ENCODE measurements around the gene ZMYND11. TPM values are rescaled to one million over a fixed set of nuclear protein-coding genes. Genes with fewer than 3 reads are reported as not detected.

ZMYND11 gene
- total and polyA plus RNA-seq, 2 donors from 2014 or later, result 32.7 to 80.7 TPM

DNA sequence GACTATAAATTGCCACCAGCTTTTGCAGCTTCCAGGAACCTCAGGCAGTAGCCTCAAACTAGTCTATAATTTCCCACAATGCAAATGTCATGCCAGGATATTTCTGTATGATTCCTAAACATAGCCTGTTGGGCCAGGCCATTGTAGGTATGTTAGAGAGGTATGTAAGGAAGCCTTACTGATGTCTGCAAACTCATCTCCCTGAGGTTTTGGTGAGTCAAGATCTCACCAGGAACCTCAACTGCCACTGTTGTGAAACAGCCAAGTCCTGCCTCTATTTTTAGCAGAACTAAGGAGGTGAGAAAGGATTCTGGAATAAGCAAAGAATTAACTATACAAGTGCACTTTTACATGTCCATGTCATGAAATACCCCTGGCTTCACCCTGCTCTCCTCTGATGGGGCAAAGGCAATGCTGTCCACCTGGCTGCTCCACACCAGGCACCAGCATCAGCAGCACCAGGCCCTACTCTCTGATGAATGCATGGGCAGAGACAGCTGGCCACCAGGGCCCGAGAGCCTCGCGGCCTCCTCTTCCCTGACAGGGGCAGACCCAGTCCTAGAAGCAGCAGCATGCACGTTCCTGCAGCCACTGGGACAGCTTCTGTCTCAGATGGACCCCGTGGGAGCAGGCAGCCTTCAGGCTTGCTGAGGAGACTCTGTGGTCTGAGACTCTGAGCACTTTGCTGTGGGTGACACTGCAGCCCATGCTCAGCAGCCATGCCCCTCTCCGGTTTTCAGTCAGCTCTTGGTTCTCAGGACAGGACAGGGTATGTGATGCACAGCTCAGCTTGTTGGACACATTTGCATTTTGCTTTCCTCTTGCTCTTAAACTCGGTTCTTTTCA is 147.3 kb downstream of the ZMYND11 start:
- DNase-seq (no peak), FAIRE-seq (no peak)
- Histone ChIP-seq H3K36me3 (ENCODE audit: control insufficient read depth in 2 of 3, insufficient read depth in 3 of 3, low read length in 3 of 3) (peaks cover 0 to 77% (median 32%) of the 10 kb centered on the region in 3 donors), H3K4me1 (ENCODE audit: control insufficient read depth in 2 of 3, insufficient read depth in 2 of 3, low read depth in 1 of 3, low read length in 3 of 3) (no peaks in the 10 kb centered on the region), H3K9me3 (ENCODE audit: control insufficient read depth in 2 of 3, insufficient read depth in 1 of 3, low read length in 3 of 3) (no peaks in the 10 kb centered on the region), H3K27ac (ENCODE audit: low read depth in 2 of 2, low read length in 2 of 2) (no peak overlapping the region), H3K4me3 (ENCODE audit: low read length in 3 of 3) (no peak overlapping the region), H3K27me3 (ENCODE audit: control insufficient read depth, insufficient read depth, low read length) (no peaks in the 10 kb centered on the region), H3K9ac (ENCODE audit: low read length in 3 of 3) (no peak overlapping the region)
- TF ChIP-seq, protein P1, sequence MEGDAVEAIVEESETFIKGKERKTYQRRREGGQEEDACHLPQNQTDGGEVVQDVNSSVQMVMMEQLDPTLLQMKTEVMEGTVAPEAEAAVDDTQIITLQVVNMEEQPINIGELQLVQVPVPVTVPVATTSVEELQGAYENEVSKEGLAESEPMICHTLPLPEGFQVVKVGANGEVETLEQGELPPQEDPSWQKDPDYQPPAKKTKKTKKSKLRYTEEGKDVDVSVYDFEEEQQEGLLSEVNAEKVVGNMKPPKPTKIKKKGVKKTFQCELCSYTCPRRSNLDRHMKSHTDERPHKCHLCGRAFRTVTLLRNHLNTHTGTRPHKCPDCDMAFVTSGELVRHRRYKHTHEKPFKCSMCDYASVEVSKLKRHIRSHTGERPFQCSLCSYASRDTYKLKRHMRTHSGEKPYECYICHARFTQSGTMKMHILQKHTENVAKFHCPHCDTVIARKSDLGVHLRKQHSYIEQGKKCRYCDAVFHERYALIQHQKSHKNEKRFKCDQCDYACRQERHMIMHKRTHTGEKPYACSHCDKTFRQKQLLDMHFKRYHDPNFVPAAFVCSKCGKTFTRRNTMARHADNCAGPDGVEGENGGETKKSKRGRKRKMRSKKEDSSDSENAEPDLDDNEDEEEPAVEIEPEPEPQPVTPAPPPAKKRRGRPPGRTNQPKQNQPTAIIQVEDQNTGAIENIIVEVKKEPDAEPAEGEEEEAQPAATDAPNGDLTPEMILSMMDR (IDR thresholded peaks at IDR 0.05; ENCODE audit: borderline replicate concordance, extremely low read depth, insufficient read depth), result no peak
- intact Hi-C loops (cut with DNase I), result no loop called here

DNA sequence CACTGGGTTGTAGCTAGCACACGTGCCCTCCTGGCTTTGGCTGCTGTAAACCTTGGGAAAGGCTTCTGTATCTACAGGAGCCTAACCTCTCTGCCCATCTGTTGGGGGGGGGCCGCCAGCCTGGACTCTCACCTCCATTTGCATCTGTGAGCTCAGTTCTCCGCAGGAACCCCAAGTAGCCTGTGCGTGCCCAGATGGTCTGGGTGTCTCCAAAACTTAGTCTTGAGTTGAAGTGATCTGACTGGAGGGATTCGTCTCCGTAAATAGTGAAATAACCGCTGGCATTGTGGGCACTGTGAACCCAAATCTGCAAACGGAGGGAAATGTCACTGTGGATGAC is 147.9 kb downstream of the ZMYND11 start:
- TF ChIP-seq, protein P1 (IDR thresholded peaks at IDR 0.05; ENCODE audit: borderline replicate concordance, extremely low read depth, insufficient read depth), result no peak
- Histone ChIP-seq H3K27ac (ENCODE audit: low read depth in 2 of 2, low read length in 2 of 2) (no peak overlapping the region), H3K27me3 (ENCODE audit: control insufficient read depth, insufficient read depth, low read length) (no peaks in the 10 kb centered on the region), H3K4me1 (ENCODE audit: control insufficient read depth in 2 of 3, insufficient read depth in 2 of 3, low read depth in 1 of 3, low read length in 3 of 3) (no peaks in the 10 kb centered on the region), H3K9ac (ENCODE audit: low read length in 3 of 3) (no peak overlapping the region), H3K4me3 (ENCODE audit: low read length in 3 of 3) (no peak overlapping the region), H3K9me3 (ENCODE audit: control insufficient read depth in 2 of 3, insufficient read depth in 1 of 3, low read length in 3 of 3) (no peaks in the 10 kb centered on the region), H3K36me3 (ENCODE audit: control insufficient read depth in 2 of 3, insufficient read depth in 3 of 3, low read length in 3 of 3) (peaks cover 0 to 77% (median 32%) of the 10 kb centered on the region in 3 donors)
- intact Hi-C loops (cut with DNase I), result no loop called here
- FAIRE-seq (no peak), DNase-seq (no peak)

DNA sequence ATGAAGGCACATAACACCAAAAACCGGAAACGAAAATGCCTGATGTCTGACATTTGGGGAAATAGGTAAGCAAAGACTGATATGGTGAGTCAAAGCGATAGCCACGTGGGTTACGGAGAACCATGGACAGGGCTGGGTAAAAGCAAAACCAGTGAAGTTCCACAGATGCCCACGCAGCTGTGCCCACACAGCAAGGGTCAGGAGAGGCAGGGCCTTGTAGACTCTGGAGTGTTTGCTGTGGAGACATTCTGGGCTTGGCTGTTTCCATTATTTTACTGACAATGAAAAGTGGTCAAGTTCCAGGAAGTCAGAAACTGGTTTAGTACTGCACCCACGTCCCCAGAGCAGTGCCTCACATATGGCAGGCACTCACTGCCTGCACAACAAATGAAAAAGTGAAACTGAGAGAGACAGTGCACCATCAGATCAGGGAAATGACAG is 148.7 kb downstream of the ZMYND11 start:
- TF ChIP-seq, protein P1 (IDR thresholded peaks at IDR 0.05; ENCODE audit: borderline replicate concordance, extremely low read depth, insufficient read depth), result no peak
- Histone ChIP-seq H3K27ac (ENCODE audit: low read depth in 2 of 2, low read length in 2 of 2) (no peak overlapping the region), H3K36me3 (ENCODE audit: control insufficient read depth in 2 of 3, insufficient read depth in 3 of 3, low read length in 3 of 3) (peaks cover 0 to 75% (median 33%) of the 10 kb centered on the region in 3 donors), H3K27me3 (ENCODE audit: control insufficient read depth, insufficient read depth, low read length) (no peaks in the 10 kb centered on the region), H3K4me1 (ENCODE audit: control insufficient read depth in 2 of 3, insufficient read depth in 2 of 3, low read depth in 1 of 3, low read length in 3 of 3) (no peaks in the 10 kb centered on the region), H3K9ac (ENCODE audit: low read length in 3 of 3) (no peak overlapping the region), H3K9me3 (ENCODE audit: control insufficient read depth in 2 of 3, insufficient read depth in 1 of 3, low read length in 3 of 3) (no peaks in the 10 kb centered on the region), H3K4me3 (ENCODE audit: low read length in 3 of 3) (no peak overlapping the region)
- FAIRE-seq (no peak), DNase-seq (no peak)
- intact Hi-C loops (cut with DNase I), result no loop called here

All from kidney (tissue), 14 donors.